GM12874 (cell line): ENCODE measurements around the gene OAS1.

Experiments
- TF ChIP-seq, protein P1 (sequence below): IDR thresholded peaks from 2 replicates; pipeline ENCODE4 v1.5.1; 2011; ENCODE audit warnings: low read depth, mild to moderate bottlenecking, control low read depth, low read length, moderate library complexity; ENCODE audit not compliant: insufficient read depth

The OAS1 gene

GRCh38 chr12:112929715-112930114 is 23.0 kb downstream of the OAS1 start:
- TF ChIP-seq, protein P1, sequence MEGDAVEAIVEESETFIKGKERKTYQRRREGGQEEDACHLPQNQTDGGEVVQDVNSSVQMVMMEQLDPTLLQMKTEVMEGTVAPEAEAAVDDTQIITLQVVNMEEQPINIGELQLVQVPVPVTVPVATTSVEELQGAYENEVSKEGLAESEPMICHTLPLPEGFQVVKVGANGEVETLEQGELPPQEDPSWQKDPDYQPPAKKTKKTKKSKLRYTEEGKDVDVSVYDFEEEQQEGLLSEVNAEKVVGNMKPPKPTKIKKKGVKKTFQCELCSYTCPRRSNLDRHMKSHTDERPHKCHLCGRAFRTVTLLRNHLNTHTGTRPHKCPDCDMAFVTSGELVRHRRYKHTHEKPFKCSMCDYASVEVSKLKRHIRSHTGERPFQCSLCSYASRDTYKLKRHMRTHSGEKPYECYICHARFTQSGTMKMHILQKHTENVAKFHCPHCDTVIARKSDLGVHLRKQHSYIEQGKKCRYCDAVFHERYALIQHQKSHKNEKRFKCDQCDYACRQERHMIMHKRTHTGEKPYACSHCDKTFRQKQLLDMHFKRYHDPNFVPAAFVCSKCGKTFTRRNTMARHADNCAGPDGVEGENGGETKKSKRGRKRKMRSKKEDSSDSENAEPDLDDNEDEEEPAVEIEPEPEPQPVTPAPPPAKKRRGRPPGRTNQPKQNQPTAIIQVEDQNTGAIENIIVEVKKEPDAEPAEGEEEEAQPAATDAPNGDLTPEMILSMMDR, result no peak

DNA sequence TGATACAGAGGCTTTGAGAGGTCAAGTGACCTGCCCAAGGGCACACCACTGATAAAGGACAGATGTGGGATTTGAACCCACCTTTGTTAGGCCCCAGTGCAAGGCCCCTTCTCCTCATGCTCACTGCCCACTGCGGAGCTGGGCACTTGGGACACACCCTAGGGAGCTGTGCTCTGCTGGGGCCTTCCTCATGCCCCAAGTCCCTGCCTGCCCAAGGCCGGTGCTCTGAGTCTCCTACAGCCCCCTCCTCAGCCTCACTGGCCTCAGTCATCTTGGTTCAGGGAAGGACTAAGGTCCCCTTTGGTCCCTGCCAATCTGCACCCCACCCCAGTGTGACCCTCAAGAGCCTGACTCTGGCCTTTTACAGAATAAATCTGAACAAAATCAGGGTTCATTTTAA is 23.6 kb downstream of the OAS1 start:
- TF ChIP-seq, protein P1, result no peak

DNA sequence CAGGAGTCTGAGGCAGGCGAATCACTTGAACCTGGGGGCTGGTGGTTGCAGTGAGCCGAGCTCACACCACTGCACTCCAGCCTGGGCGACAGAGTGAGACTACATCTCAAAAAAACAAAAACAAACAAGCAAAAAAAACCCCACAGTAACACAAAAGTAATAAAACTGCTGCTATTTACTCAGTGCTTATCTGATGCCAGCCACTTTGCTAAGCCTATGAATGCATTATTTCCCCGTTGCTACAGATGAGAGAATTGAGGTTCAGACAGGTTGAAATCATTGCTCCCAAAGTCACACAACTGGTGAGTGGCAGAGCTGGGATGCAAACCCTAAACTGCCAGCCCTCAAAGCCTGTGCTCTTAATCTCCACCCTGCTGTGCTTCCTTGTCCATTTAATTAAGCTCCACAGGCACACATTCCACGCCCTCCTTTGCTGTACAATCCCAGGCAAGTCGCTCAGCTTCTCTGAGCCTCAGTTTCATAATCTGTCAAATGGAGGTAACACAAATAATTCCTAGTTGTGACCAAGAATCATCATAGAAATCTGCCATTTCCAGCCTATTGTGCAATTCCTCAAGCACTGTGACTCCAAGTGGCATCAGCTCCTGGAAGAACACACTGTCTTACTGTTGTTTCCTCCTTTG is 25.8 kb downstream of the OAS1 start:
- TF ChIP-seq, protein P1, result no peak

DNA sequence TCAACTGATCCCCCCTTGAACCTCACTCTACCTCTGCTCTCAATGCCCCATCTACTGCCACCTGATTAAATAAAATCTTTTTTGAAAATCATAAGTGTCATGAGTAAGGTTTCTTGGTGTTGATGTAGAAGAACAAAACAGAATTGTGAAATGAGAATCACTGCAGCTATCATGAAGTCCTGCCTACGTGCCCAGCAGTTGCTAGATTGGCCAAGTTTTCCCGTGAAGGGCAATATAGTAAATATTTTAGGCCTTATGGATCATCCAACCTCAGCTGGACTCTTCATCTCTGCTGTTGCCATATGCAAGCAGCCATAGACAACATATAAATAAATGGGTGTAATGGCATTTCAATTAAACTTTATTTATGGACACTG is 26.4 kb downstream of the OAS1 start:
- TF ChIP-seq, protein P1, result no peak

DNA sequence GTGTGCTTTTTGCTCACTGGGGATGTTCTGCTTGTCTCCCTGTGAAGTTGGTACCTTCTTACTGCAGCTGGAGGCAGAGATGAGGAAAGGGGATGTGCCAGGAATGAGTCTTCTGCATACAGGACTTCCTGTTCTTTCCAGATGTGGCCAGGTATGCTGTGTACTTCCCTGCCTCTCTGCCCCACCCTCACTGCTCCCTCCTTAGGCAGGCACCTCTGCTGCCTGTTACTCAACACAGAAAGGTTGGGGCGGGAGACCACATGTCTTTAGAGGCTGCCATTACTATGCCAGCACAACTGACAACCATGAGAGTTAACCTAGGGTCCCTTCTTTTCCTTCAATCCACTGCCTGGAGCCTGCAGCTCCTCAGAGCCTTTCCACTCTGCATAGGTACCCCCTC is 29.5 kb downstream of the OAS1 start:
- TF ChIP-seq, protein P1, result no peak

DNA sequence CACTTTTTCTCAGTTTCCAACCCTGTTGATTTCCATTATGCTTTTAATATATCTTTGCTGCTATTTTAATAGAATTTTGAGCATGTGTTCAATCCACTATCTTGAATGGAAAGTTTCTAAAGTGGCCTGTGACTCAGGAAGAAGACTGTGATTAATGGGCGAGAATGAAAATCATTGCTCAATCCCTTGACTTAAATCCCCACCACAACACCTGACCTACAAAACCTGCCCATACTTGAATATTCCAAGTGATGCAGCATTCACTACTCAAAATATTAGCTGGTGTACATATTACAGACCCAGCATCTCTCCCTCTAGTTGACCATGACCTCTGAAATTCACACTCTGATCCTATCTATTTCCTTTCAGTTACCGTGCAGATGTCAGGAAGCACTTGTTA is 30.2 kb downstream of the OAS1 start:
- TF ChIP-seq, protein P1, result no peak

DNA sequence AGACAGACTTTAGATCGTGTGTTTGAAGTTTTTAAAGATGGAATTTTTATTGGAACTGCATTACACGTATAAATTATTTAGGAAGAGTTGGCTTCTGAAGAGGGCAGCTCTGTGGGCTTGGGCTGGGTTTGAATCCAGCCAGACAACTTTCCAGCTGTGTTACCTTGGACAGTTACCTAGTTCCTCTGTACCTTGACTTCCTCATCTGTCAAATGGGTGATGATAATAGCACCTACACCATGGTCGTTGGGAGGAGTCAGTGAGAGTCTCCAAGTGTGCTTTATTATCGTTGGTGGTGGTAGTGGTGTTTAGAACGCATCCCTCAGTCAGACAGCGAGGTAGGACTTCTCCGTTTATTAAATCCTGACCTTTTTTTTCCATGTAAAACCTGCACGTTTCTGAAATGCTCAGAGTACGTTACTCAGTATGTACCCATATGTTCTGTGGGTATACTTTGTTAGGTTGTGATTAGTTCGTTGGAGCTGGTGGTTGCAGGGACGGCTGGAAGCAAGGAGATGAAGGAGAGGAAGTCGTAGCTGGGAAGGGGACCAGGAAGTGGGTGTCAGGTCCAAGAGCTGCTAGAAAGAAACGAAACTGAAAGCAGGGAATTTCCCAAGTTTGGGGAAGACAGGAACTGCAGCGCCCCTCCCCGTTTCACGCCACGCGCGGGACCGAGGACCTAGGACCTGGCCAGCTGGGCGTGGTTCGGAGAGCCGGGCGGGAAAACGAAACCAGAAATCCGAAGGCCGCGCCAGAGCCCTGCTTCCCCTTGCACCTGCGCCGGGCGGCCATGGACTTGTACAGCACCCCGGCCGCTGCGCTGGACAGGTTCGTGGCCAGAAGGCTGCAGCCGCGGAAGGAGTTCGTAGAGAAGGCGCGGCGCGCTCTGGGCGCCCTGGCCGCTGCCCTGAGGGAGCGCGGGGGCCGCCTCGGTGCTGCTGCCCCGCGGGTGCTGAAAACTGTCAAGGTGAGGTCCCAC is 31.3 kb downstream of the OAS1 start, which contains the start of gene OAS3:
Gene OAS3, plus strand, starts transcription at position 734 of the 979 bp plus-strand sequence. Its CDS starts 57 bp downstream, at position 791.
- TF ChIP-seq, protein P1, result no peak
